Chondrocyte (in vitro differentiated cells): ENCODE data around the gene KRT4. TPM values are rescaled to one million over a fixed set of nuclear protein-coding genes. Genes with fewer than 3 reads are reported as not detected.

Experiments used
- DNase-seq: peaks from one replicate; pipeline ENCODE4 v3.0.0; 2021; ENCODE audit warnings: mixed read lengths, low spot score
- H3K27ac Mint-ChIP-seq: one replicate; pipeline ENCODE4 v1.8.0; 2021; ENCODE audit warnings: mild to moderate bottlenecking, moderate library complexity, mixed read lengths; ENCODE audit not compliant: unreplicated experiment
- H3K27me3 Mint-ChIP-seq: 2 replicates; pipeline ENCODE4 v1.8.0; 2021; ENCODE audit warnings: low read depth, mixed read lengths
- H3K36me3 Mint-ChIP-seq: 2 replicates; pipeline ENCODE4 v1.8.0; 2021; ENCODE audit warnings: low read depth, mixed read lengths
- H3K4me1 Mint-ChIP-seq: 2 replicates; pipeline ENCODE4 v1.8.0; 2021; ENCODE audit warnings: low read depth, mild to moderate bottlenecking, mixed read lengths
- H3K4me3 Mint-ChIP-seq: one replicate; pipeline ENCODE4 v1.8.0; 2021; ENCODE audit warnings: mild to moderate bottlenecking, moderate library complexity, mixed read lengths; ENCODE audit not compliant: unreplicated experiment
- H3K9me3 Mint-ChIP-seq: 2 replicates; pipeline ENCODE4 v1.8.0; 2021; ENCODE audit warnings: low read depth, mixed read lengths
- total RNA-seq: library from RNA; stranded (reverse); gene quantifications from 3 replicates; pipeline ENCODE4 v1.2.1, GENCODE V29; 2021
- TF ChIP-seq, protein P1 (sequence below): fragments of 200-600 bp; sonication (generic); IDR thresholded peaks from 2 replicates; pipeline ENCODE4 v1.5.0; 2021; ENCODE audit warnings: antibody characterized with exemption, mild to moderate bottlenecking, moderate library complexity

Gene KRT4
- total RNA-seq, 1 donor from 2014 or later, result 0.90 TPM

DNA sequence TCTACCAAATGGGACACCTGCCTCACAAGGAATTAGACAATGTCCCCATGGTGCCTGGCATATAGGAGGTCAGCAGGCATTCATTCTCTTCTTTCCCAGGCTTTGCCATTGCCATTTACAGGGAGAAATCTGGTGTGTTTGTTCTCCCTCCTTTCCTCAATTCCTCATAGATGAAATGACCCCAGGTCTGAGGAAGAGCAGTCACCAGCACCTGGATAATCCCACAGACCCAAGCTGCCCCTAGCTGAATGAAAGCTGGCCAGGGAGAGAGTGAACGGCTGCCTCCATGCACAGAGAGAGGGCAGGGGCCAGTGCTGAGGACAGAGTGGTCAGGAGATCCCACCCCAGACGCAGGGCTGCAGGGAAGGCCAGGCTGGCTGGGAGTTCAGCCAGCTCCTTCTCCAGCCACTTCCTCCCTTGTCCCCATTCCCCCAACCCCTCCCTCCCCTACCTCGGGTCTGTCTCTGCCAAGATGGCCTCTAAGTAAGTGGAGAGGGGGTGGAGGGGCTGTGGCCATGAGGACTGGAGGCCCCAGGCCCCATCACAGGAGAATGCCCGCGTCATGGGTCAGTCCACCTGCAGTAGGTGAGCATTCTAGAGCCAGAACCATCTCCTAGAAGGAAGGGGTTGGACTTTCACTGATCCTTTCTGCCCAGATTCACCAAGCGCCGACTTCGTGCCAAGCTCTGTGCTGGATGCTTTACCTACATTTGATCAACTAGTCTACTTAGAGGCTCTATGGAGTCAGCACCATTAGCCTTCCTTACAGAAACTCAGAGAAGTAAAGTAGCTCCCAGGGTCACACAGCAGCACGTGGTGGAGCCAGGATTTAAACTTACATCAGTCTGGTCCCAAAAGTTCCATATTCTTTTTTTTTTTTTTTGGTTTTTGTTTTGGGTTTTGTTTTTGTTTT, 2.0 kb upstream of the KRT4 start:
- Mint-ChIP-seq H3K27me3 (peaks cover 18% of the 10 kb centered on the region), H3K9me3 (no peaks in the 10 kb centered on the region), H3K4me1 (peaks cover 12% of the 10 kb centered on the region), H3K36me3 (no peaks in the 10 kb centered on the region), H3K4me3 (no peak overlapping the region), H3K27ac (no peak overlapping the region)
- DNase-seq, result no peak
- TF ChIP-seq, protein P1, sequence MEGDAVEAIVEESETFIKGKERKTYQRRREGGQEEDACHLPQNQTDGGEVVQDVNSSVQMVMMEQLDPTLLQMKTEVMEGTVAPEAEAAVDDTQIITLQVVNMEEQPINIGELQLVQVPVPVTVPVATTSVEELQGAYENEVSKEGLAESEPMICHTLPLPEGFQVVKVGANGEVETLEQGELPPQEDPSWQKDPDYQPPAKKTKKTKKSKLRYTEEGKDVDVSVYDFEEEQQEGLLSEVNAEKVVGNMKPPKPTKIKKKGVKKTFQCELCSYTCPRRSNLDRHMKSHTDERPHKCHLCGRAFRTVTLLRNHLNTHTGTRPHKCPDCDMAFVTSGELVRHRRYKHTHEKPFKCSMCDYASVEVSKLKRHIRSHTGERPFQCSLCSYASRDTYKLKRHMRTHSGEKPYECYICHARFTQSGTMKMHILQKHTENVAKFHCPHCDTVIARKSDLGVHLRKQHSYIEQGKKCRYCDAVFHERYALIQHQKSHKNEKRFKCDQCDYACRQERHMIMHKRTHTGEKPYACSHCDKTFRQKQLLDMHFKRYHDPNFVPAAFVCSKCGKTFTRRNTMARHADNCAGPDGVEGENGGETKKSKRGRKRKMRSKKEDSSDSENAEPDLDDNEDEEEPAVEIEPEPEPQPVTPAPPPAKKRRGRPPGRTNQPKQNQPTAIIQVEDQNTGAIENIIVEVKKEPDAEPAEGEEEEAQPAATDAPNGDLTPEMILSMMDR, result no peak

DNA sequence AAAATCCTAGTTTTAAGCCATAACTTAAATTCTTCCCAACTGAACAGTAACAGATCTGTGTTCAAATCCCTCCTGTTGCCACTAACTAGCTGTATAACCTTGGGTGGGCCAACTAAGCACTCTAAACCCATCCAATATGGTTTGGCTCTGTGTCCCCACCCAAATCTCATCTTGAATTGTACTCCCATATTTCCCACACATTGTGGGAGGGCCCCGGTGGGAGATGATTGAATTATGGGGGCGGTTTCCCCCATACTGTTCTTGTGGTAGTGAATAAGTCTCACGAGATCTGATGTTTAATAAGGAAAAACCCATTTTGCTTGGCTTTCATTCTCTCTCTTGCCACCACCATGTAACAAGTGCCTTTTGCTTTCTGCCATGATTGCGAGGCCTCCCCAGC, 1.2 kb upstream of the KRT4 start:
- Mint-ChIP-seq H3K27ac (no peak overlapping the region), H3K9me3 (no peaks in the 10 kb centered on the region), H3K4me1 (peaks cover 12% of the 10 kb centered on the region), H3K4me3 (no peak overlapping the region), H3K27me3 (peaks cover 22% of the 10 kb centered on the region), H3K36me3 (no peaks in the 10 kb centered on the region)
- no peak for DNase-seq
- TF ChIP-seq, protein P1, result no peak

DNA sequence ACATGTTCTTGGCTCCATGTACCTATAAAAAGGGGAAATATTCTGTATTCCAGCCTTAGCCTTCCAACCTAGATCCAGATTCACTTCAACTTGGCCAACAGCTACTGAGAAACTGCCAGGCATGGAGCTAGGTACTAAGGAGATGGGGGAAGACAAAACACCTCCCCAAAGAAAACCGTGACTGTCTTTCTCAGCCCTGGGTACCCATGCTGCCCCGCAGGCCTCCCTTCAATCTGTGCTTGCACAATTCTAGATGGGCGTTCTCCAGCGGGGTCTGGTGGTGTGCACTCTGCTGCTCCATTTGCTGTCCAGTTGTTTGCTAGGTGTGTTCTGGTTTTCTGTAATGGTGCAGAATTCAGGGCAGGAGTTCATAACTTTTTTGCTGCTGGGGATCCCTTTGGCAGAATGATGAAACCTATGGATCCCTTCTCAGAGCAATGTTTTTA, 817 bp upstream of the KRT4 start:
- no peak overlapping the region for H3K27ac Mint-ChIP-seq
- no peak overlapping the region for H3K4me3 Mint-ChIP-seq
- peaks cover 24% of the 10 kb centered on the region for H3K27me3 Mint-ChIP-seq
- peaks cover 12% of the 10 kb centered on the region for H3K4me1 Mint-ChIP-seq
- no peaks in the 10 kb centered on the region for H3K9me3 Mint-ChIP-seq
- no peaks in the 10 kb centered on the region for H3K36me3 Mint-ChIP-seq
- no peak for DNase-seq
- TF ChIP-seq, protein P1, result no peak

DNA sequence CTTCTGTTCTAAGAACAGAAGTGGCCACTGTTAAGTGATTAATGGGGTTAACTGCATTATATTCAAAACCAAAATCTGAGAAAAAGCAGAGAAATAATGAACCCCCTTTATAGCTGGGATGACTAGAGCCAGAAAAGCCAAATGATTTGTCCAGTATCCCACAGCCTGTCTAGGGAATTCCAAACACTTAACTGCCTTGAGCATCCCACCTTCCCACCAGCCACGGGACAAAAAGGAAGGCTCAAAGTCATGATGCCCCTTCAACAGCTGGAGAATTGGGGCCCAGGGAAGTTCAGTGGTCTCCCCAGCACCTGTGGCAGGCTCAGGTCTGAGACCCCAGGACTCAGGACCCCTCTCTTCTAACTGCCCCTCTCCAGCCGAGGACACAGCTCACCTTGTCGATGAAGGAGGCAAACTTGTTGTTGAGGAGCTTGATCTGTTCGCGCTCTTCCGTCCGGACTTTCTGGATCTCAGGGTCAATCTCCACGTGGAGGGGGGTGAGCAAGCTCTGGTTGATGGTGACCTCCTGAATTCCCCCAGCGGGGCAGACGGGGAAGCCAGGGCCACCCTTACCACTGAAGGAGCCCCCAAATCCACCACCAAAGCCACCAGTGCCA, 605 bp downstream of the KRT4 start:
- peaks cover 12% of the 10 kb centered on the region for H3K4me1 Mint-ChIP-seq
- TF ChIP-seq, protein P1, result no peak
- no peaks in the 10 kb centered on the region for H3K36me3 Mint-ChIP-seq
- H3K4me3 Mint-ChIP-seq, result no peak overlapping the region
- H3K27me3 Mint-ChIP-seq, result peaks cover 34% of the 10 kb centered on the region
- no peak overlapping the region for H3K27ac Mint-ChIP-seq
- H3K9me3 Mint-ChIP-seq, result no peaks in the 10 kb centered on the region
- no peak for DNase-seq

DNA sequence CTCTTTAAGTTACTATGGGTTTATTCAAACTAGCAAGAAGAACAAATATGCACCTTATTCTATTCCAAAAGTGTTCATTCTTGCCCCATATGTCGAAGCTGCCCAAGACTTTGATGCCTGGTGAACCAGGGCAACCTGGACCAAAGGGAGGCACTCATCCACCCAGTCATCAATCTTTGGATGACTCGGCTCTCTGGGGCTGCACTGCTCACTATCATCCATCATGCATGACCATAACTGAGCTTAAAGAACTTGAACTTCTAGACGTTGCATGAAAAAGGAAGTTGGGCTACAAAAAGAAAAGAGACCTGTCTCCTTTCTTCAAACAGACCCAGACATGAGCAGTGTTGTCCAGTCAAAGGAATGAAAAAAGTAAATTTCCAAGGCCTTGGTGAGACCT, 1.2 kb downstream of the KRT4 start:
- Mint-ChIP-seq H3K36me3 (no peaks in the 10 kb centered on the region), H3K4me1 (peaks cover 12% of the 10 kb centered on the region), H3K27me3 (peaks cover 36% of the 10 kb centered on the region), H3K4me3 (no peak overlapping the region), H3K9me3 (no peaks in the 10 kb centered on the region), H3K27ac (no peak overlapping the region)
- no peak for DNase-seq
- TF ChIP-seq, protein P1, result no peak
